H9 (cell line): ENCODE measurements around the gene RPS4Y1. TPM values are rescaled to one million over a fixed set of nuclear protein-coding genes. Genes with fewer than 3 reads are reported as not detected.

Source experiments
- DNase-seq: peaks from one replicate; pipeline ENCODE4 v3.0.0-alpha.2; 2017
- H2AFZ ChIP-seq: one replicate; pipeline ENCODE4 v1.6.1; 2013; ENCODE audit warnings: mild to moderate bottlenecking, low read length, control low read depth, moderate library complexity
- H2AK5ac ChIP-seq: 2 replicates; pipeline ENCODE4 v1.6.1; 2013; ENCODE audit warnings: low read length, control low read depth, mixed read lengths; ENCODE audit not compliant: insufficient read length
- H2BK120ac ChIP-seq: one replicate; pipeline ENCODE4 v1.6.1; 2013; ENCODE audit warnings: low read depth, mild to moderate bottlenecking, low read length, control low read depth, inconsistent platforms; ENCODE audit not compliant: poor library complexity, severe bottlenecking
- H2BK12ac ChIP-seq: 2 replicates; pipeline ENCODE4 v1.6.1; 2013; ENCODE audit warnings: low read length, control low read depth, mixed read lengths, low read depth; ENCODE audit not compliant: insufficient read length
- H2BK15ac ChIP-seq: 2 replicates; pipeline ENCODE4 v1.6.1; 2013; ENCODE audit warnings: low read depth, low read length, control low read depth
- H2BK20ac ChIP-seq: one replicate; pipeline ENCODE4 v1.6.1; 2013; ENCODE audit warnings: low read depth, mild to moderate bottlenecking, low read length, control low read depth, inconsistent platforms; ENCODE audit not compliant: poor library complexity, severe bottlenecking
- H2BK5ac ChIP-seq: 2 replicates; pipeline ENCODE4 v1.6.1; 2013; ENCODE audit warnings: low read length, control low read depth, mixed read lengths; ENCODE audit not compliant: insufficient read length
- H3K14ac ChIP-seq: 2 replicates; pipeline ENCODE4 v1.6.1; 2013; ENCODE audit warnings: low read length, control low read depth; ENCODE audit not compliant: insufficient read depth
- H3K18ac ChIP-seq: 2 replicates; pipeline ENCODE4 v1.6.1; 2013; ENCODE audit warnings: low read depth, mild to moderate bottlenecking, mixed read lengths, low read length, control low read depth; ENCODE audit not compliant: insufficient read length
- H3K23ac ChIP-seq: 2 replicates; pipeline ENCODE4 v1.6.1; 2013; ENCODE audit warnings: low read length, control low read depth, mixed read lengths, low read depth; ENCODE audit not compliant: insufficient read length
- H3K23me2 ChIP-seq: 2 replicates; pipeline ENCODE4 v1.6.1; 2013; ENCODE audit warnings: low read depth, mild to moderate bottlenecking, mixed read lengths, low read length, control low read depth; ENCODE audit not compliant: insufficient read length, poor library complexity, severe bottlenecking
- H3K27ac ChIP-seq: 2 replicates; pipeline ENCODE4 v1.5.1; 2013; ENCODE audit warnings: low read length, control low read depth, mixed read lengths, low read depth; ENCODE audit not compliant: insufficient read length
- H3K27me3 ChIP-seq: 2 replicates; pipeline ENCODE4 v1.6.1; 2013; ENCODE audit warnings: low read length, control low read depth, inconsistent platforms; ENCODE audit not compliant: insufficient read depth
- H3K4ac ChIP-seq: 2 replicates; pipeline ENCODE4 v1.6.1; 2013; ENCODE audit warnings: low read depth, mild to moderate bottlenecking, control low read depth, inconsistent platforms, low read length, moderate library complexity
- H3K4me1 ChIP-seq: 2 replicates; pipeline ENCODE4 v1.6.1; 2013; ENCODE audit warnings: low read length, control low read depth, inconsistent platforms; ENCODE audit not compliant: insufficient read depth
- H3K4me2 ChIP-seq: 2 replicates; pipeline ENCODE4 v1.6.1; 2013; ENCODE audit warnings: low read length, control low read depth, mixed read lengths; ENCODE audit not compliant: insufficient read length, insufficient read depth
- H3K56ac ChIP-seq: 2 replicates; pipeline ENCODE4 v1.6.1; 2013; ENCODE audit warnings: low read depth, mild to moderate bottlenecking, mixed read lengths, low read length, control low read depth; ENCODE audit not compliant: insufficient read length
- H3K79me1 ChIP-seq: 2 replicates; pipeline ENCODE4 v1.6.1; 2013; ENCODE audit warnings: low read depth, mild to moderate bottlenecking, moderate library complexity, low read length, control low read depth, inconsistent platforms; ENCODE audit not compliant: insufficient read depth, poor library complexity, severe bottlenecking
- H3K79me2 ChIP-seq: 2 replicates; pipeline ENCODE4 v1.6.1; 2013; ENCODE audit warnings: low read length, control low read depth, inconsistent platforms; ENCODE audit not compliant: insufficient read depth
- H3K9ac ChIP-seq: 2 replicates; pipeline ENCODE4 v1.6.1; 2013; ENCODE audit warnings: low read length, control low read depth, mixed read lengths; ENCODE audit not compliant: insufficient read length; ENCODE audit errors: extremely low read depth
- H3K9me3 ChIP-seq: one replicate; pipeline ENCODE4 v1.6.1; 2013; ENCODE audit warnings: low read depth, low read length, inconsistent platforms; ENCODE audit not compliant: control insufficient read depth
- H3T11ph ChIP-seq: one replicate; pipeline ENCODE4 v1.6.1; 2013; ENCODE audit warnings: mild to moderate bottlenecking, low read length, control low read depth, inconsistent platforms
- H4K20me1 ChIP-seq: one replicate; pipeline ENCODE4 v1.6.1; 2013; ENCODE audit not compliant: control insufficient read depth, insufficient read length, insufficient read depth
- H4K5ac ChIP-seq: 2 replicates; pipeline ENCODE4 v1.6.1; 2013; ENCODE audit warnings: low read depth, mild to moderate bottlenecking, mixed read lengths, low read length, control low read depth; ENCODE audit not compliant: insufficient read length
- H4K8ac ChIP-seq: replicated peaks from 2 replicates; pipeline ENCODE4 v1.6.1; 2013; ENCODE audit warnings: low read length, control low read depth, mixed read lengths, low read depth; ENCODE audit not compliant: insufficient read length
- H4K91ac ChIP-seq: 2 replicates; pipeline ENCODE4 v1.6.1; 2013; ENCODE audit warnings: low read depth, mild to moderate bottlenecking, moderate library complexity, mixed read lengths, low read length, control low read depth; ENCODE audit not compliant: insufficient read length
- H3K27ac Mint-ChIP-seq, 3 experiments: 2 replicates in 2 of 3; 3 replicates in 1 of 3; pipeline ENCODE4 v1.8.0; 2020 to 2021; ENCODE audit warnings: mixed read lengths in 3 of 3, mild to moderate bottlenecking in 1 of 3, moderate library complexity in 1 of 3
- H3K27me3 Mint-ChIP-seq: 2 replicates; pipeline ENCODE4 v1.8.0; 2021; ENCODE audit warnings: low read depth, mild to moderate bottlenecking, moderate library complexity, mixed read lengths
- H3K36me3 Mint-ChIP-seq, 3 experiments: 2 replicates in 2 of 3; 3 replicates in 1 of 3; pipeline ENCODE4 v1.8.0; 2020 to 2021; ENCODE audit warnings: low read depth in 3 of 3, mixed read lengths in 3 of 3; ENCODE audit not compliant: insufficient read depth in 1 of 3
- H3K4me1 Mint-ChIP-seq, 2 experiments: 2 replicates each; pipeline ENCODE4 v1.8.0; 2020; ENCODE audit warnings: mixed read lengths in 2 of 2
- H3K4me3 Mint-ChIP-seq, 2 experiments: 2 replicates in 1 of 2; 3 replicates in 1 of 2; pipeline ENCODE4 v1.8.0; 2020 to 2021; ENCODE audit warnings: mild to moderate bottlenecking in 2 of 2, mixed read lengths in 2 of 2, moderate library complexity in 1 of 2
- H3K9me3 Mint-ChIP-seq, 2 experiments: 2 replicates in 1 of 2; 3 replicates in 1 of 2; pipeline ENCODE4 v1.8.0; 2020; ENCODE audit warnings: mild to moderate bottlenecking in 2 of 2, mixed read lengths in 2 of 2, moderate library complexity in 1 of 2
- CTCF ChIP-seq: fragments of 200-600 bp; sonication (generic); conservative IDR thresholded peaks from 3 replicates; pipeline ENCODE4 v1.8.0; 2021; ENCODE audit warnings: antibody characterized with exemption, mild to moderate bottlenecking
- WGBS: extraction: QIAGEN DNeasy Blood & Tissue Kit; methylation state at CpG from one replicate; pipeline ENCODE4 v1.1.7; 2013; ENCODE audit warnings: missing lambda C conversion rate, low lambda C conversion rate, mixed read lengths; ENCODE audit not compliant: insufficient read length; ENCODE audit errors: extremely low coverage; 5-methylcytosine and 5-hydroxymethylcytosine counted together
- total RNA-seq: library from RNA; stranded (reverse); gene quantifications from 2 replicates; pipeline ENCODE4 v1.2.1, GENCODE V29; 2021

RPS4Y1 gene
- total RNA-seq, 1 experiment from 2014 or later: not detected

- no peak overlapping the region for H2AFZ ChIP-seq
- no peaks in the 10 kb centered on the region for H4K20me1 ChIP-seq
- no peak overlapping the region for H3K4me2 ChIP-seq
- Mint-ChIP-seq H3K9me3 (no peaks in the 10 kb centered on the region), H3K27ac (no peak overlapping the region), H3K4me1 (no peaks in the 10 kb centered on the region), H3K4me3 (no peak overlapping the region), H3K27me3 (no peaks in the 10 kb centered on the region), H3K36me3 (no peaks in the 10 kb centered on the region)
- no peak overlapping the region for H2BK12ac ChIP-seq
- H3K23me2 ChIP-seq: no peaks in the 10 kb centered on the region
- no peak overlapping the region for H2AK5ac ChIP-seq
- no peak overlapping the region for H3K14ac ChIP-seq
- no peaks in the 10 kb centered on the region for H3K79me2 ChIP-seq
- no CpG with 5 or more reads among the region's 1 CpG for WGBS
- no peak overlapping the region for H4K8ac ChIP-seq
- no peak overlapping the region for H3K27ac ChIP-seq
- no peak overlapping the region for H2BK20ac ChIP-seq
- no peak overlapping the region for H4K91ac ChIP-seq
- no peaks in the 10 kb centered on the region for H3K27me3 ChIP-seq
- H3K4ac ChIP-seq: no peak overlapping the region
- H3K9me3 ChIP-seq: no peaks in the 10 kb centered on the region
- no peak overlapping the region for H2BK120ac ChIP-seq
- H3K18ac ChIP-seq: no peak overlapping the region
- no peak overlapping the region for H2BK5ac ChIP-seq
- H2BK15ac ChIP-seq: no peak overlapping the region
- H4K5ac ChIP-seq: no peak overlapping the region
- no peak overlapping the region for H3T11ph ChIP-seq
- H3K23ac ChIP-seq: no peak overlapping the region
- no peak for TF ChIP-seq CTCF
- no peaks in the 10 kb centered on the region for H3K4me1 ChIP-seq
- DNase-seq: no peak
- no peak overlapping the region for H3K9ac ChIP-seq
- H3K56ac ChIP-seq: no peak overlapping the region
- no peaks in the 10 kb centered on the region for H3K79me1 ChIP-seq
Measured at GRCh38 chrY:2883561-2883960, 42.2 kb downstream of the RPS4Y1 start.
